Right lobe of liver (tissue), 4 donors: ENCODE data around the gene C1RL.

Experiments
- CTCF ChIP-seq, 4 donors: fragments of 200-600 bp in 3 of 4; fragments of 450-650 bp in 1 of 4; IDR thresholded peaks; one replicate each; pipeline versions ENCODE4 v1.5.1 to v1.8.0; 2016 to 2022; ENCODE audit warnings: antibody characterized with exemption in 4 of 4, mild to moderate bottlenecking in 2 of 4
- POLR2A ChIP-seq: fragments of 450-650 bp; IDR thresholded peaks from one replicate; pipeline ENCODE4 v1.6.1; 2017; ENCODE audit warnings: antibody characterized with exemption, mild to moderate bottlenecking
- donor health status: DM: no; HTN: no; CAD: no.
- donor health status: DM: no; HTN: no; CAD: no.
- donor health status: DM: no; HTN: yes; CAD: no.

GRCh38 chr12:7091660-7092228 lies 17.3 kb downstream of the C1RL start:
- TF ChIP-seq CTCF (IDR thresholded peaks at IDR 0.05) (no peak), POLR2A (peak; percentile 62)
